ENCODE measurements around the gene CPA3.

- TF ChIP-seq CTCF (conservative IDR thresholded peaks at IDR 0.05 in 1 of 2, IDR thresholded peaks at IDR 0.05 in 1 of 2; ENCODE audit: low read depth in 1 of 2, low read length in 2 of 2) = peak; percentile 63 to 68
- TF ChIP-seq EZH2 (IDR thresholded peaks at IDR 0.05; ENCODE audit: low read length, missing control alignments) = no peak
Observed at GRCh38 chr3:148943506-148944205, 78.6 kb downstream of the CPA3 start.
